ENCODE data around the gene MATR3. TPM values are rescaled to one million over a fixed set of nuclear protein-coding genes. Genes with fewer than 3 reads are reported as not detected.

MATR3 gene
- total and polyA plus RNA-seq, 2 of the 4 experiments (the other 2 are of a cell fraction): 81.4 to 367 TPM

GRCh38 chr5:139253115-139253514, 40.4 kb upstream of the MATR3 start:
- WGBS, 2 experiments (ENCODE audit: extremely low coverage in 2 of 2, insufficient read length in 1 of 2): 100% methylated on average over 1 of the region's 3 CpGs
- in situ Hi-C loops (cut with MboI; ENCODE audit: low sequenced_read_pairs): no loop called here

More at GRCh38 chr5:139253115-139253514, 40.4 kb upstream of the MATR3 start:
- Histone ChIP-seq H3K27me3 (ENCODE audit: control insufficient read depth, insufficient read depth, low read length) (peaks cover 3% of the 10 kb centered on the region; the same call in 1 of the 2 replicates), H2AK9ac (replicated peaks; ENCODE audit: low read depth, low read length, poor library complexity) (no peak overlapping the region), H2AFZ (replicated peaks; ENCODE audit: low read length, poor library complexity) (no peak overlapping the region), H2BK15ac (ENCODE audit: low read depth, low read length) (no peak overlapping the region), H3K4me1 (ENCODE audit: control insufficient read depth, insufficient read depth, low read length) (no peaks in the 10 kb centered on the region; the same call in 1 of the 2 replicates), H3K27ac (ENCODE audit: insufficient read depth, low read length) (no peak overlapping the region), H3K36me3 (ENCODE audit: control insufficient read depth, insufficient read depth, low read length) (no peaks in the 10 kb centered on the region), H4K91ac (ENCODE audit: insufficient read depth, low read depth, low read length) (no peak overlapping the region), H2BK5ac (ENCODE audit: low read depth, low read length, poor library complexity, severe bottlenecking) (no peak overlapping the region), H3K9me3 (ENCODE audit: control insufficient read depth, insufficient read depth, low read length) (no peaks in the 10 kb centered on the region), H3K9ac (ENCODE audit: low read depth, low read length) (no peak overlapping the region), H4K8ac (ENCODE audit: low read depth in 2 of 2, low read length in 2 of 2) (no peak overlapping the region), H2BK20ac (ENCODE audit: low read depth, low read length) (no peak overlapping the region), H3K56ac (ENCODE audit: extremely low read depth, insufficient read depth, low read length) (no peak overlapping the region), H3K23ac (ENCODE audit: low read depth, low read length) (no peak overlapping the region), H2AK5ac (ENCODE audit: low read depth, low read length) (no peak overlapping the region), H4K5ac (ENCODE audit: low read depth, low read length) (no peak overlapping the region), H3K9me1 (ENCODE audit: insufficient read depth, low read length) (no peaks in the 10 kb centered on the region), H3K18ac (ENCODE audit: low read depth, low read length) (no peak overlapping the region), H4K20me1 (ENCODE audit: insufficient read depth, low read length) (no peaks in the 10 kb centered on the region), H2BK120ac (ENCODE audit: low read depth, low read length) (no peak overlapping the region), H3K4me2 (ENCODE audit: low read depth, low read length) (no peak overlapping the region), H3K4me3 (ENCODE audit: insufficient read depth, low read depth, low read length) (no peak overlapping the region), H3K4ac (ENCODE audit: low read depth, low read length) (no peak overlapping the region), H3K14ac (replicated peaks; ENCODE audit: low read depth, low read length) (no peak overlapping the region), H3K79me1 (ENCODE audit: low read depth in 1 of 2, low read length in 2 of 2) (no peaks in the 10 kb centered on the region)
- ATAC-seq (ENCODE audit: low read depth) (no peak), DNase-seq (no peak)
- no TSS peak for BruUV-seq (replicated peaks)
- CTCF ChIA-PET: no interaction called here
- TF ChIP-seq RAD21 (IDR thresholded peaks at IDR 0.05; ENCODE audit: low read length) (no peak), CTCF (conservative IDR thresholded peaks at IDR 0.05; ENCODE audit: low read depth, low read length) (no peak), MXI1 (IDR thresholded peaks at IDR 0.05; ENCODE audit: borderline replicate concordance, low read depth, low read length) (no peak), SMC3 (IDR thresholded peaks at IDR 0.05; ENCODE audit: low read depth, low read length) (no peak), POLR2A (IDR thresholded peaks at IDR 0.05; ENCODE audit: low read depth, low read length) (no peak), BHLHE40 (IDR thresholded peaks at IDR 0.05; ENCODE audit: low read depth, low read length) (no peak), CHD1 (IDR thresholded peaks at IDR 0.05; ENCODE audit: low read depth, low read length) (no peak)
- POLR2A ChIA-PET (ENCODE audit: unreplicated experiment): no interaction called here
- intact Hi-C loops (cut with micrococcal nuclease): no loop called here
- dilution Hi-C loops (cut with HindIII; ENCODE audit: low sequenced_read_pairs, unreplicated experiment): no loop called here

Data from IMR-90 (cell line).